GM20431 (cell line): ENCODE measurements around the gene VIT.

Experiments
- in situ Hi-C: fragments of 300-500 bp; cut with MseI, MboI; formaldehyde crosslinking; loops from one replicate; pipeline ENCODE4 v1.15.0; 2020; ENCODE audit warnings: low sequenced_read_pairs; ENCODE audit not compliant: unreplicated experiment

The VIT gene

DNA sequence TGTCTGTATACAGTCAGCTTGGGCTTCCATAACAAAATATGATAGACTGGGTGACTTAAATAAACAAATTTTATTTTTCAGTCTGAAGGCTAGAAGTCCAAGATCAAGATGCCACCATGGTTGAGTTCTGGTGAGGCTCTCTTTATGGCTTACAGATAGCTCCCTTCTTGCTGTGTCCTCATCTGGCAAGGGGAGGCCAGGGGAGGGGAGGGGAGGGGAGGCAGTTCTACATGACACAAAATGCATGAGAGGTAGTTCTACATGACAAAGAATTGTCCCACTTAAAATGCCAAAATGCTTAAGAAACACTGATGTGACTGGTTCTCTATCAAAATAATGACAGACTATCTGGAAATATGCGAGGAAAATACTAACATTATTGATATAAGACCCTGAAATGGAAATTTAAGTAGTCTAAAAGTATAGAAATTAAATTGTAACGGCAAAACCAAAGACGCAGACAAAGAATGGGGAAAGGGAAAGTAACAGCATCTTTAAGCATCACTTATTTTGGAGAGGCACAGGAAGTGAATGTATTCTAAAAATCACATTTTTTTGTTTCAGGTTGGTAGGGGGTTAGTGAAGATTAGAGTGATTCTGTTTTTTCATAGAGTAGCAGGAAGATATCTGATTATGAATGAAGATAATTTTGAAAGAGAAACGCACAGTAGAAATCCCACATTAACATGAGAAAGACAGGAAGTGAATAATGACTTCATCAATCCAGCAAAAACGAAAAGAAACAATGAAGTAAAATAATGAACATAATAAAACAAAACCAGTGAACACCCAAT lies 138.4 kb downstream of the VIT start:
- in situ Hi-C loops, result no loop called here

DNA sequence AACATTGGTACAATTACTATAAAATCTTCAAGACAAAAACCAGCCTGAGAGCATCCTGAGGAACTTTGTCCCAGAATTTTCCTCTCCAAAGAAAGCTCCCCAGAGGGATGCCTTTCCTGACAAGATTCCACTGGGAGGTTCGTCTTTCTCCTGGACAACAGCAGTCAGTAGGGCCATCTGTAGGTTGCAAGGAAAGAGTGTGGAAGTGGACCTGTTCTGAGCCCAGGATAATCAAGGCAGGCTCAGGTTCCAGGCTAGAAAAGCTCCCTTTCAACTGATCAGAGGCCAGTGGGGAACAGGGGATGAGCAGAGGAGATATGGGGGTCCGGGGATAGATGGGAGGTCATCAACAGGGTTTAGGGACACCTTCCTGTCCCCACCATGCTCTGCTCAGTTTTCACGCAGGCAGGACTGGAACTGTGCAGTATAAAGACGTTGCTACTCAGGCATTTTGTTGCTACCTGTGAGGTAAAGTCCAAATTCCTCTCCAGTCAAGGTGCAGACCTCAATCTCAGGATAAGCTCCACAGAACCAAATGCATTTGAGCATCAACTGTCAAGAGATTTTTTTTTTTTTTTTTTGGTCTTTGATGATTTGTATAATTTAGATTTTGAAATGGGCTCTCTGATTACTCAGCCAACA lies 143.6 kb downstream of the VIT start:
- in situ Hi-C loops, result no loop called here

DNA sequence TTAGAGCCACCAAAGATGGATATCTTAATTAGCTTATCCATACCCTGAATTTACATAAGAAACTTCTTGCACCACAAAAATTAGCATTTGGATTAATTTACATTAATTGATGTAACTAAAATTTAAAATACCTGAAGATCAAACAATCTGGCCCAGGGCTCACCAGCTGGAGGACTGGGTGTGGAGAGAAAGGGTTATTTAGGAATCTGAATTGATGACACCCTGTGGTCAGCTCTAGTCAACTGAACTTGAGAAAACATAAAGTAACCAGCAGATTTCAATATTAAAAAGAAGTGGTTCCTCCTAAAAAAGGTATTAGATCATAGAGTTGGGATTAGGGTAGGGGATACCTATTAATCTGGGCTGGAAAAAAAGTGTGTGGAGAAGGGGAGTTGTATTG lies 147.3 kb downstream of the VIT start:
- in situ Hi-C loops, result no loop called here

DNA sequence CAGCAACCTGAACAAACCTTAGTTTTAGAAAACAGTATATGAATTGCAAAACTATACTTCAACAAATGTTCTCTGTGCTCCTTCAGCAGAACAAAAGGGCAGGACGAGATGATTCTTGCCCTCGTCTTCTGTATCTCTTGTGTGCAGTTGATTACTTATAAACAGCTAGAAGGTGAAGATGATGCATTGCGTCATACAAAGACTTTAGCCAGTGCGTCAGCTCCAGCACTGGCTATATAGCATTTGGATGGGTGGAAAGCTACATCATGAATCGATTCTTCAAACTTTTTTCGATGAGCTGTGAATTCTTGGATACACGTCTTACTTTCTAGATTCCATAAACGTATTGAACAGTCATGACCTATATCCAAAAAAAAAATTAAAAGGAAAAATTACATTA lies 152.8 kb downstream of the VIT start:
- in situ Hi-C loops, result no loop called here

DNA sequence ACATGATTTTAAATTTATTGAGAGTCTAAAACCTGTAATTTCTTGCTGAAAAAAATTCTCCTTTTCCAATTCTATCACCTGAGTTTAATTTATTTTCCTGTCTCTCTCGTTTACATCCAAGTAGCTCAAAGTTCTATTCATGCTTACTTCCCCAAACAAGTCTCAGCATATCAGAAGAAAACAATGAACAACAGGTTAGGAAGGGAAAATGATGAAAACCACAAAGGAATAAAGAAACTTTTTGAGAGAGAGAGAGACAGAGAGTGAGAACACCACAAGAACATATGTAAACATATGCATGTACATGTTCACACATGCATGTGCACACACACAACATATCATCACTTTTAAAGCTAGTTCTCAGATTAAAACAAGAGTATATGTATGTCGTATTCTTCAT lies 157.7 kb downstream of the VIT start:
- in situ Hi-C loops, result no loop called here

DNA sequence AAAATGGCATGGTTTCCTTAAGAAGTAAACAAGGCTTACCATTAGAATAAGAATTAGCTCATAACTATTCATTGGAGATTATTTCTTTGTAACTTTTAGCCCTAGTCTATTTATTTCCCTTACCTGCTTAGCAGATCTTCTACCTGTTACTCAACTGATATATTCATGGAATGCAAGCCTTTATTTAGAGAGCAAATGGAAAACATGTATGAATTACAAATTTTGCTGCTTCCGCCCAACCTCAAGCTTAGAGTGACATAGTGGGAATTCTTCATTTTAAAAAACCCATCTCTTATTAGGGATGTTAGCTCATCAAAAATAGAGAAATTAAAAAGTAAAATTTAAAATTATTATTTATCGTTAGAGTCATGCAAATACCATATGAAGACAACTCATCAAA lies 158.9 kb downstream of the VIT start:
- in situ Hi-C loops, result no loop called here

DNA sequence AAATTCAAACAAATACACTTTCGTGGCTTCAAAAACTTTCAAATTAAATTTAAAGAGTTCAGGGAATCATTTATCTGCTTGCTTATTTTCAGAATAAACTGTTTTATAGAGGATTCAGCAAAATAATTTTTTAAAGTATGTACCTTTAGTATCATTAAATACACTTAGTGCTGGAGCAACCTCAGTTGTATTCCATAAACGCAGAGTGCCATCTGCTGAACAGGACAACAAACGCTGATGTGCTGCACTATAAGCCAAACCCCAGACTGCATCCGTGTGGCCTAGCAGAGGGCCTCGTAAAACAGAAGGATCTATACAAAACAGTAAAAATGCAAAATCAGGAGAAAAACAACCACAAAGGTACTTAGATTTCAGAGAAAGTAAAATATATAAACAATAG lies 161.2 kb downstream of the VIT start:
- in situ Hi-C loops, result no loop called here

DNA sequence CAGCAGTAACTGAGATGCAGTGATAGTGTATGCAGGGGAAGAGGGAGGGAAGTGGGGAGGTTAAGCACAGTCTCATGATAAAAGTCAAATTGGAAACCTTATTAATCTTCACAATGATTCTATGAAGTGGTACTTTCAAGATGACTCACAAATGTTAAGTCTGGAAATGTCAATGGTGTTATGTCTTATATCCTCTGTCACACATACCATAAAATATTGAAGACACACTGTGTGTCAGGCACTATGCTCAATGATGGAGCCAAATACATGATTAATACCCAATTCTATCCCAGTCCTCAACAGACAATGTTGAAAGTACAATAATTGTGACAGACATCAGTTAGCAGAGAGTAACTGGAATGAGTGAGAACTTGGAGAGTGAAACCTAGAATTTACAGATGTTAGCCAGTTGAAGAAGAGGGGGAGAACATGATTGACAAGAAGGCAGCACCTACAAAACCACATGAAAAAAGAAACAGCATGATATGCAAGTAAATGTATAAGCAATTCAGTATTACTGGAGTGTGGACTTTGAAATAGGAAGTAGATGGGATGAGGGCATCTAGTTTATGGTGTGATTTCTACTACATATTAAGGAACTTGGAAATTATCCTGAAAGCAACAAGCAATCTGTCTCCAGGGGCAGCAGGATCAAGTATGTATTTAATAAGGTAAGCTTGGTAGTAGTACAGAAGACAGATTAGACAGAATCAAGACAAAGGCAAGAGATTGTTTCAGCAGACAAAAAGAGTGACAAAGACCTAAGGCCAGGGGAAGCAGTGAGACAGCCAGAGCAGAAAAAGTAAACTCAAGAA lies 162.3 kb downstream of the VIT start:
- in situ Hi-C loops, result no loop called here

DNA sequence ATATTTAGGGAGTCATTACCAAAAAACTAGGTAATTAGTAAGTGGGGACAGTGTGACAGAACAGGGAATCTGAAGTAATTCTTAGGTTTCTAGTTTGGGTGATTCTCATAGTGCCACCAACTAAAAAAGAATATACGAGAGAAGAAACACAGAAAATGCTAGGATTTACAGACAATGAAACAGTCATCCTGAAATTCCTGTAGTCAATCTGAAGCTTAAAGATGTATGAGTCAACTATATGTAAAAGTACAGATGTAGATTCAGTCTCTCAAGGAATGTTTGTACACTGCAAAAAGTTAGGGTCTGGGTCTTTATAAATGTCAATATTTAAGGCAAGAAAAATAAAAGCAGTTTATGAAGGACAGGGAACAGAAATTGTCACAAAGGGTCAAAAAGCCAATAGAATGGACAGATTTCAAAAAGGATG lies 162.9 kb downstream of the VIT start:
- in situ Hi-C loops, result no loop called here

DNA sequence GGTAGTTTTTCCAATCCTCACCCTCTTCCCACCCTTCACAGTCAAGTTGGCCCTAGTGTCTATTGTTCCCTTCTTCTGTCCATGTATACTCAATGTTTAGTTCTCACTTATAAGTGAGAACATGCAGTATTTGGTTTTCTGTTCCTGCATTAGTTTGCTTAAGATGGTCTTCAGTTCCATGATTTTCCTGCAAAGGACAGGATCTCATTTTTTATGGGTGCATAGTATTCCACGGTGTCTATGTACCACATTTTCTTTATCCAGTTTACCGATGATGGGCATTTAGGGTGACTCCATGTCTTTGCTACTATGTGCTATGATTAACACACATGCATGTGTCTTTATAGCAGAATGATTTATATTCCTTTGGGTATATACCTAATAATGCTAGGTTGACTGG lies 165.4 kb downstream of the VIT start:
- in situ Hi-C loops, result no loop called here
